Fibroblast of villous mesenchyme (primary cell): ENCODE results near the gene ARHGAP27. TPM values are rescaled to one million over a fixed set of nuclear protein-coding genes. Genes with fewer than 3 reads are reported as not detected.
A peak's percentile ranks its signal among the peaks of the same experiment; 100 is the strongest.

Experiments used
- DNase-seq: peaks from one replicate; pipeline ENCODE4 v3.0.0-alpha.2; 2010; ENCODE audit warnings: low read depth
- H3K4me3 ChIP-seq: 2 replicates; pipeline ENCODE4 v1.5.1; 2011; ENCODE audit warnings: low read depth, mild to moderate bottlenecking, low read length
- total RNA-seq: library from RNA; depleted of rRNA; stranded (reverse); fragments of >200 nt; gene quantifications from 2 replicates; pipeline ENCODE4 v1.2.3, GENCODE V29; 2012
- TF ChIP-seq, protein P1 (sequence below): IDR thresholded peaks from 2 replicates; pipeline ENCODE4 v1.5.1; 2012; ENCODE audit warnings: low read depth, mild to moderate bottlenecking, low read length; ENCODE audit not compliant: insufficient read depth

ARHGAP27 gene
- total RNA-seq, 1 donor, result 1.7 TPM

DNA sequence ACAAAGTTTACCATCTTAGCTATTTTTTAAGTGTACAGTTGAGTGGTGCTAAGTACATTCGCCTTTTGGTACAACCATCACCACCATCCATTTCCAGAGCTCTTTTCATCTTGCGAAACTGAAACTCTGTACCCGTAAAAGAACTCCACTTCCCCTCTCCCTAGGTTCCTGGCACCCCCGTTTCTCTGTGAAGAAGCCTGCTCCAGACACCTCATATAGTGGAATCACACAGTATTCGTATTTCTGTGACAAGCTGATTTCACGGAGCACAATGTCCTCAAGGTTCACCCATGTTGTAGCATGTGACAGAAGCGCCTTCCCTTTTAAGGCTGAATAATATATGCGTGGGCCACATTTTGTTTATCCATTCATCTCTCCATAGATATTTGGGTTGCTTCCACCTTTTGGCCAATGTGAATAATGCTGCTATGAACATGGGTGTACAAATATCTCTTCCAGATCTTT lies 61.7 kb downstream of the ARHGAP27 start:
- peak; percentile 20 for DNase-seq
- no peak overlapping the region for H3K4me3 ChIP-seq
- TF ChIP-seq, protein P1, sequence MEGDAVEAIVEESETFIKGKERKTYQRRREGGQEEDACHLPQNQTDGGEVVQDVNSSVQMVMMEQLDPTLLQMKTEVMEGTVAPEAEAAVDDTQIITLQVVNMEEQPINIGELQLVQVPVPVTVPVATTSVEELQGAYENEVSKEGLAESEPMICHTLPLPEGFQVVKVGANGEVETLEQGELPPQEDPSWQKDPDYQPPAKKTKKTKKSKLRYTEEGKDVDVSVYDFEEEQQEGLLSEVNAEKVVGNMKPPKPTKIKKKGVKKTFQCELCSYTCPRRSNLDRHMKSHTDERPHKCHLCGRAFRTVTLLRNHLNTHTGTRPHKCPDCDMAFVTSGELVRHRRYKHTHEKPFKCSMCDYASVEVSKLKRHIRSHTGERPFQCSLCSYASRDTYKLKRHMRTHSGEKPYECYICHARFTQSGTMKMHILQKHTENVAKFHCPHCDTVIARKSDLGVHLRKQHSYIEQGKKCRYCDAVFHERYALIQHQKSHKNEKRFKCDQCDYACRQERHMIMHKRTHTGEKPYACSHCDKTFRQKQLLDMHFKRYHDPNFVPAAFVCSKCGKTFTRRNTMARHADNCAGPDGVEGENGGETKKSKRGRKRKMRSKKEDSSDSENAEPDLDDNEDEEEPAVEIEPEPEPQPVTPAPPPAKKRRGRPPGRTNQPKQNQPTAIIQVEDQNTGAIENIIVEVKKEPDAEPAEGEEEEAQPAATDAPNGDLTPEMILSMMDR, result no peak

DNA sequence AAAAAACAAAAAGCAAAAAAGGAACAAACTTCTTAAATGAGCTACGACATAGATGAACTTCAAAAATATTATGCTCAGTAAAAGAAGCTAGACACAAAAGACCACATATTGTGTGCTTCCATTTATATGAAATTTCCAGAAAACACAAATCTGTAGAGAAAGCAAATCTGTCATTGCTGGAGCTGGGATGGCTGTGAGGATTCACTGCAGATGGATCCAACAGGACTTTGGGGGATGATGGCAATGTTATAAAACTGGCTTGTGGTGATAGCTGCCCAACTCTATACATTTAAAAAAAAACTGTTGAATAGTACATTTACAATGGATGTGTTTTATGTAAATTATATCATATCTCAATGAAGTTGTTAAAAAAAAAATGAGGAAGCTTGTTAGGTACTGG lies 63.2 kb downstream of the ARHGAP27 start:
- H3K4me3 ChIP-seq, result no peak overlapping the region
- no peak for DNase-seq
- TF ChIP-seq, protein P1, result no peak

DNA sequence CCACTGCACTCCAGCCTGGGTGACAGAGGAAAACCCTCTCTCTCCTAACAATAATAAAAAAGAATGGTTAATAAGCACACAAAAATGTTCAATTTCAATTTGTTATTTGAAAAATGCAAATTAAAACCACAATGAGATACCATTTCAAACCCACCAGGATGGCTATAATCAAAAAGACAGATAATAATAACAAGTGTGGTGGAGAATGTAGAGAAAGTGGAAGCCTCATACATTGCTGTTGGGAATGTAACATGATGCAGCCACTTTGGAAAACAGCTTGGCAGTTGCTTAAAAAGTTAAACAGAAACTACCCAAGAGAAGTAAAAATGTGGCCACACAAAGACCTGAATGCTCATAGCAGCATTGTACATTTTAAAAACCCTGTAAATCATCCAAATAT lies 64.0 kb downstream of the ARHGAP27 start:
- H3K4me3 ChIP-seq, result no peak overlapping the region
- TF ChIP-seq, protein P1, result no peak
- peak; percentile 85 for DNase-seq

DNA sequence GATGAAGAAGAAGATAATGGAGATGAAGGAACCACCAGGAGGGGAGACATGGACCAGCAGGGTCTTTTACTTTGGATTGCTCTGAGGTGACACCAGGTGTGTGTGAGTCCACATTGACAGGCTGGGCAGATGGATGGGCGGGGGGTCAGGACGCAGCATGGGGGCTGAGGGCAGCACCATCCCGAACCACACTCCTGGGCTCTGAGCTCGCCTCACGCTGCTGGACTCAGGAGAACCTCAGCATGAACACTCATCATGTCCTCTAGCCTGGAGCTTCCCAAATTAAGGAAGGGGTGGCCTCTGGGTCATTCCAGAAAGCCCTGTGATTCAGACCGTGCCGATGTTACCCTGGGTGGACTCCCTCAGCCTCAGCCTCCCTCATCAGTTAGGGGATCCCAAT lies 65.5 kb downstream of the ARHGAP27 start:
- H3K4me3 ChIP-seq, result no peak overlapping the region
- TF ChIP-seq, protein P1, result no peak
- DNase-seq, result no peak

DNA sequence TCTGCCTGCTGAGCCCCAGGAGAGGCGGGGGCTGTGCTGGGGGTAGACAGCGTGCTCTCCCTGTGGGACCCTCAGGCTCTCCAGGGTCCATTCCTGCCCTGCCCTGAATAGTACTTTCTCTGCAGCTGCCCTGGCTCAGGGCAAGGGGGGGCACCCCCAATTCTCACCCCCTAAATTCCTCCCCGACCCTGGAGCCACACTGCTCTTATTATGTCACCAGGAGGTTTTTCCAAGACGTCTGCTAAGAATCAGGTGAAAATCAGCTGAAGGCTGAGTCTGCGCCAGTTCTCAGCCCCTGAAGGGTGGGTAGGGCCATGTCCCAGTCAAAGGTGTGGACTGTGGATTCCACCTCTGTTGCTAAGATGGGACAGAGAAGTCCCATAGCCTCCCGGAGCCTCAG lies 66.0 kb downstream of the ARHGAP27 start:
- DNase-seq, result no peak
- TF ChIP-seq, protein P1, result no peak
- H3K4me3 ChIP-seq, result no peak overlapping the region

DNA sequence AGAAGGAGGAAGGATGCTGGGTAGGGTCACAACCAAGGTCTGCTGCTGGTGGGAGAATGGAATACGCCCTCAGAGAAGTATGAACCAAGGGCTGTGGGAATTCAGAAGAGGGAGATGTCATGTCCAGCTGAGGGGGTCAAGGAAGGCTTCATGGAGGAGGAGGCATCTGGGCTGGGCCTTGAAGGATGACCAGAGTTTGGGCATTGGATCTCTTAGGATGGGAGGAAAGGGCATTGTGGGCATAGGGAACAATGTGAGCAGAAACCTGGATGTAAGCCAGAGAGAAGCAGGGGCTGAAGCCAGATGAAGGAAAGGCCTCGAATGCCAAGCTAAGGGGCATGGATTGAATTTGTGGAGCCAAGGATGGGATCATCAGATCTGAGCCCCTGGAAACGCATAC lies 66.6 kb downstream of the ARHGAP27 start:
- H3K4me3 ChIP-seq, result no peak overlapping the region
- DNase-seq, result no peak
- TF ChIP-seq, protein P1, result no peak
